ENCODE measurements around the gene DZANK1.
"Not testable (repeated sequence)": the region's sequence is repeated elsewhere in the genome, so short reads cannot be mapped to it uniquely, and the experiment has no call there.

DZANK1 gene

GRCh38 chr20:18466894-18467730 lies at the start of gene DZANK1, which contains the start of gene POLR3F:
DZANK1 (minus strand) TSS chr20:18467030; CDS start chr20:18465358, 1,672 bp downstream.
POLR3F (plus strand) TSS chr20:18467390; CDS start chr20:18467507, 117 bp downstream.
- FAIRE-seq (peak; percentile 94), DNase-seq (ENCODE audit: extremely low spot score, insufficient read length, low read depth) (peak; percentile 96)

DNA sequence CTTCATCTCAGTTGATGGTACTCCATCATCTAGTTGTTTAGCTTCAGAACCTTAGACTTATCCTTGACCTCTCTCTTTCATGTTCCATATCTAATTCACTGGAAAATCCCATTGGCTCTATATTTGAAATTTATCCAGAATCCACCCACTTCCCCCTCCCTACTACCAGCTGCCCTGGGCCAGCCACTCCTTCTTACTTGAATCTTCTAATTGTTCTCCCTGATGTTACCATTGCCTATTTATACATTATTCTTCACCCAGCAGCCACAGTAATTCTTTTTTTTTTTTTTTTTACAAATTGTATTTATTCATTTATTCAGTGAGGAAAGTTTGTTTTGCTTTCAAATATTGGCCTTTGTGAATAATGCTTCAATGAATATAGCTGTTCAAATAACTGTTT lies 49.1 kb upstream of the DZANK1 start:
- DNase-seq (ENCODE audit: extremely low spot score, insufficient read length, low read depth): no peak
- no peak for FAIRE-seq

DNA sequence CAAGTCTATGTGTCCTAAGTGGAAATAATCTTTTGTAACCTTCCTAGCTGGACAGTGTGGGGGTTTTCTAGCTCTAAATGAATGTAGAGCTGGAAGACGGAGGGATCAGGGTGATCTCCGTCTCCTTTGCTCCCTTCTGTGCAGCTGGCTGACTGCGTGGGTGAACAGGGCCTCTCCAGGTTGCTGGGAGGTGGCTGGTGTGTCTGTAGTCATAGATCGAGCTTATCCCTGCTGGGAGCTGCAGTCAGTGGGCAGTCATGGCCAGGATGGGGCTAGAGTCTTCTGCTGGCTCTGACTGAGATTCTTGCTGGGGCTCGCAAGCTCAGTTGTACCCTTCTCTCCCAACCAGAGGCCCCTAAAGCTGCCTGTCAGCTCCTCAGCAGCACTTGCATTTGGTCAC lies 47.3 kb upstream of the DZANK1 start:
- FAIRE-seq (no peak), DNase-seq (ENCODE audit: extremely low spot score, insufficient read length, low read depth) (no peak)

- DNase-seq (ENCODE audit: extremely low spot score, insufficient read length, low read depth) (no peak), FAIRE-seq (no peak)
Measured at GRCh38 chr20:18513208-18513607, 46.4 kb upstream of the DZANK1 start.

DNA sequence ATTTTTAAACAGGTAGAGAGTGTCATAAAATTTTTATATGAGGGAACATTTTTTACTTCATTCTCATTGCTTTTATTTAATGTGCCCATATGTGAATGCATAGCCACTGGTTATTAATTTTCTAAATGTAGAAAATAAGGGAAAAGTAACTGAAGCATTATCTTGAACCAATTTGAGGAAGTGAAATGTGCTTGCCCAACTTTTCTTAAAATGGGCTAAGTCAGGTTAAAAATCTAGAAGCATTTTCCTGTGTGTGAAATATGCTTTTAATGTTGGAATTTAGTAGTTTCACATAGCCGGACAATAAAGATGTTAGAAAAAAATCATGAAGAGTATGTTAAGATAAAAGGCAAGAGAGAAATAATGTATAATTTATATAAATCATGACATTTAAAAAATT lies 44.7 kb upstream of the DZANK1 start:
- DNase-seq (ENCODE audit: extremely low spot score, insufficient read length, low read depth): no peak
- no peak for FAIRE-seq

DNA sequence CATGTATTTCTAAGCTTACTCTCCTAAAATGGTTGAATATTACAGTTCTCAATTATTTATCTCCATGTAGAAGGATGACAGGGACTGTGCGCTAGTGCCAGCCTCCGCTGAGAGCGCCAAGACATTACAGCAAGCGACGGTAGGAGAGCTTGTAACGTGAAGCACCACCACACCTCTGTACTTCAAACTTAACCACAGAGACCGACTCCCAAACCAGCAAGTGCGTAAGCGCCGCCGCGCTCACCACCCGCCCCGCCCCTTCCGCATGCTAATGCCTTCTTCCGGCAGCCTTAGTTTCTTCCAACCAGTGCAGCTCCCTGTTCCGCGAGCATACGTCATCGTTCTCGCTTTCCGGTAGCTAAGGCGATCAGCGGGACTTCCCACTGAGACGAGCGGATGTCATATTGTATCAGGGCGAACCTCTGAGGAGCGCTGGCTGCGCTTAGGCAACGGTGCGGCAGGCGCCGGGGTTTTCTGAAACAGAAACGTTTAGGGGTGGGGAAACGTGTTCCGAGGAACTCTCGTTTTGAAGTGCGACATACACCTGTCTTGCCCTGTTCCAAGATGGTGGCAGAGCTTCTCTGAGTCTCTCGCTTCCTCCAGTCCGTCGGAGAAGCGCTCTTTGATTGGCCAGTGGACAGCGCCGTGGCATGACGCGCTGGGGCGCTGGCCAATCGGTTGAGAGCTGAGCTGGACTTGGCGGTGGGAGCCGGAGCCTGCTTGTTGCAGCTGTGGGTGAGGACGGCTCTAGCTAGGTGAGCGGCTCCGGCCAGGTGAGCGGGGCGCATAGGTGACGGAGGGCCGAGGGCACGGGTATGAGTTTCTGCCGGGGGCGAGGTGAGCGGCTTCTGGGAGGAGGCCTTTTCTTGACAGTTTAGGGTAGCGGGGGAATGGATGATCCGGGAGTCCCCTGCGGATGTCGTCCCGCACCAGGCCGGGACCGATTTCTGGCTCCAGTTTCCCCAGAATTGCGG lies 40.7 kb upstream of the DZANK1 start, which contains the start of gene SEC23B:
TSS of gene SEC23B (plus strand) at position 723 of the 974 bp plus-strand sequence. CDS start 2,896 bp downstream, outside the sequence.
- DNase-seq (ENCODE audit: extremely low spot score, insufficient read length, low read depth) (peak; percentile 88), FAIRE-seq (peak; percentile 98)

GRCh38 chr20:18506744-18507143 lies 39.9 kb upstream of the DZANK1 start:
- no peak for FAIRE-seq
- DNase-seq (ENCODE audit: extremely low spot score, insufficient read length, low read depth): no peak

DNA sequence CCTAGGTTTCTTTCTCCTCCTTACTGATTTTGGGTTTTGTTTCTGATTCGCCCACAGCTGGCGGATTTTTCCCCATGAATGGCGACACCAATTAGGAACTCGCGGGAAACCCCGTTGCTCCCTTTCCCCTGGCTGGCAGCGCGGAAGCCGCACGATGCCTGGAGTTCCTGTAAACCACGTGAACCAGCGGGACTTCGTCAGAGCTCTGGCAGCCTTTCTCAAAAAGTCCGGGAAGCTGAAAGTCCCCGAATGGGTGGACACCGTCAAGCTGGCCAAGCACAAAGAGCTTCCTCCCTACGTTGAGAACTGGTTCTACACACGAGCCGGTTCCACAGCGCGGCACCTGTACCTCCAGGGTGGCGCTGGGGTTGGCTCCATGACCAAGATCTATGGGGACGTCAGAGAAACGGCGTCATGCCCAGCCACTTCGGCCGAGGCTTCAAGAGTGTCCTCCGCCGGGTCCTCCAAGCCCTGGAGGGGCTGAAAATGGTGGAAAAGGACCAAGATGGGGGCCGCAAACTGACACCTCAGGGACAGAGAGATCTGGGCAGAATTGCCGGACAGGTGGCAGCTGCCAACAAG lies 37.7 kb upstream of the DZANK1 start:
- FAIRE-seq (no peak), DNase-seq (ENCODE audit: extremely low spot score, insufficient read length, low read depth) (no peak)

GRCh38 chr20:18501672-18502071 lies 34.8 kb upstream of the DZANK1 start:
- FAIRE-seq; DNase-seq (ENCODE audit: extremely low spot score, insufficient read length, low read depth): not testable (repeated sequence)

DNA sequence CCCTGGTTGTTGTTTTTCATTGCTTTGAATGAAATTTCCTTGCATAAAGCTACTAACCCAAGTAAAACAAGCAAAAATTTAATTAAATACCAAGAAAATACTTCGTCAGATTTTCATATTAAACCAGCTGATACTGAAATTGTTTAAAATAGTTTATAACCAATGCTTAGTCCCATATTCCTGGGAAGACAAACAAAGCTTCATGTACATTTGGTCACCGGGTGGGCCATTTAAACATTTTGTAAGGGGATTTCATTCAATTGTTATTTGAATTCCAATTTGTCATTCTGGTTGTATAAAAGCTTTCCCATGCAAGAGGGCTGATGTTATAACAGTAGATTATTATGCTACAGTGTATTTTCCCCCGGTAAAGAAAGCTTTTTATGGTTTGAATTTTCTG lies 30.8 kb upstream of the DZANK1 start:
- DNase-seq (ENCODE audit: extremely low spot score, insufficient read length, low read depth): no peak
- no peak for FAIRE-seq

- peak; percentile 77 for FAIRE-seq
- peak; percentile 69 for DNase-seq (ENCODE audit: extremely low spot score, insufficient read length, low read depth)
Measured at GRCh38 chr20:18496740-18497592, 30.1 kb upstream of the DZANK1 start, which contains the start of gene RBBP9. RBBP9 (minus strand) TSS chr20:18497225; CDS start chr20:18497167, 58 bp downstream.

DNA sequence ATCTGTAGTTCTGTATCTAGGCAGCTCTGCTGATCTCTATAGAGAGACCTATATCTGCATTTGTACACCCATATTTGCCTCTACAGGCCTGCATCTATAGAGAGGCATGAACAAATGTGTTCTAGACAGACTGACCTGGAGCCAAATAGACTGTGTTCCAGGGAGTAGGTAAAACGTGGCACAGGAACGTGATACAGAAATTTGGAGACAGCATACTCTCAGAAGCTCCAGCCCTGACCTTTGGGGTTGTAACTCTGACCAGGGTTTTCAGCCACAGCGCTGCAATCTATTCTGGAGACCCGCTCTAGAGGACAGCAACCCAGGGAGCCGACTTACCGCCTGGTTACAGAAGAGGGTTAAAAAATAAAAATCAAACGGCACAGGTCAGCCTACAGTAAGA lies 29.2 kb upstream of the DZANK1 start:
- DNase-seq (ENCODE audit: extremely low spot score, insufficient read length, low read depth) (no peak), FAIRE-seq (no peak)

GRCh38 chr20:18488301-18488700 lies 21.5 kb upstream of the DZANK1 start:
- no peak for FAIRE-seq
- no peak for DNase-seq (ENCODE audit: extremely low spot score, insufficient read length, low read depth)

GRCh38 chr20:18481596-18481995 lies 14.8 kb upstream of the DZANK1 start:
- FAIRE-seq (no peak), DNase-seq (ENCODE audit: extremely low spot score, insufficient read length, low read depth) (no peak)

DNA sequence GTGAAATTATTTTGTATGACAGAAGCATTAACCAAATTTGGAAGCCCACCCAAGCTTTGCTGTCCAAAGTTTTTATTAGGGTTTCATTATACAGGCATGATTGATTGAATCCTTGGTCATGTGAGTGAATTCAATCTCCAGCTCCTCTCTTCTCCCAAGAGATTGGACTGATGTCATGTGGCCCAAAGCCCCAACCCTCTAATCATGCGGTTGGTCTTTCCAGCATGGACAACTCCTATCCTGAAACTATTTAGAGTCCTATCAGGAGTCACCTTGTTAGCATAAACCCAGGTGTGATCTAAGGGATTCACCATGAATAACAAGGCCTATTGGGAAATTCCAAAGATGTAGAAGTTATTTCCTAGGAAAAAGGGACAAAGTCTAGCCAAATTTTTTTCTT lies 11.0 kb upstream of the DZANK1 start:
- FAIRE-seq: no peak
- DNase-seq (ENCODE audit: extremely low spot score, insufficient read length, low read depth): no peak

GRCh38 chr20:18477218-18477617 lies 10.4 kb upstream of the DZANK1 start:
- DNase-seq (ENCODE audit: extremely low spot score, insufficient read length, low read depth) (no peak), FAIRE-seq (no peak)

- DNase-seq (ENCODE audit: extremely low spot score, insufficient read length, low read depth): no peak
- FAIRE-seq: no peak
Measured at GRCh38 chr20:18466574-18466893, 296 bp downstream of the DZANK1 start.

- FAIRE-seq (peak; percentile 88), DNase-seq (ENCODE audit: extremely low spot score, insufficient read length, low read depth) (no peak)
Measured at GRCh38 chr20:18465536-18466200, 1.2 kb downstream of the DZANK1 start.

GRCh38 chr20:18456600-18456999 lies 10.2 kb downstream of the DZANK1 start:
- FAIRE-seq: no peak
- DNase-seq (ENCODE audit: extremely low spot score, insufficient read length, low read depth): no peak
